ENCODE data around the gene CGRRF1. TPM values are rescaled to one million over a fixed set of nuclear protein-coding genes. Genes with fewer than 3 reads are reported as not detected.

Gene CGRRF1
- total and polyA plus RNA-seq, 9 of the 15 experiments (the other 6 are each of a cell fraction or from before 2014, with no cell fraction given), result 2.8 to 15.8 (median 4.6) TPM

DNA sequence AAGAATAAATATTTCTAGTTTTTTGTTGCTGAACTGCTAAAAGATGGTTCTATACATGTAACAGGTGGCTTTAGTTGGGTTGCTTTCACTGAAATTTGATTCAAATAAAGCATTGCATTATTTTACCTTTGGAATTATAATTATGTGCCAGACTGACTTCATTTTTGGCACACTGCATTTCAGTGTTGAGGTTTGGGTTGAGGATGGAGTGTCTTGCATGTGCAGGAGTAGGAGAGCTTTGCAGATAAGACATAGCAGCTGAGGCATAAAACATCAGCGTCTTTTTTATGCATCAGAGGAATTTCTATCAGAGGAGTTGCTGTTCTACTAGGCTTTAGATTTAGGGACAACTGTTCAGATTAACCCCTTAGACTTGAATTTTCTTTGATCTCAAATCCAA is 74.4 kb downstream of the CGRRF1 start (continued):
- TF ChIP-seq, protein P1, sequence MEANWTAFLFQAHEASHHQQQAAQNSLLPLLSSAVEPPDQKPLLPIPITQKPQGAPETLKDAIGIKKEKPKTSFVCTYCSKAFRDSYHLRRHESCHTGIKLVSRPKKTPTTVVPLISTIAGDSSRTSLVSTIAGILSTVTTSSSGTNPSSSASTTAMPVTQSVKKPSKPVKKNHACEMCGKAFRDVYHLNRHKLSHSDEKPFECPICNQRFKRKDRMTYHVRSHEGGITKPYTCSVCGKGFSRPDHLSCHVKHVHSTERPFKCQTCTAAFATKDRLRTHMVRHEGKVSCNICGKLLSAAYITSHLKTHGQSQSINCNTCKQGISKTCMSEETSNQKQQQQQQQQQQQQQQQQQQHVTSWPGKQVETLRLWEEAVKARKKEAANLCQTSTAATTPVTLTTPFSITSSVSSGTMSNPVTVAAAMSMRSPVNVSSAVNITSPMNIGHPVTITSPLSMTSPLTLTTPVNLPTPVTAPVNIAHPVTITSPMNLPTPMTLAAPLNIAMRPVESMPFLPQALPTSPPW (CRISPR knock-in tag; IDR thresholded peaks at IDR 0.05), result no peak
- TF ChIP-seq, protein P2, sequence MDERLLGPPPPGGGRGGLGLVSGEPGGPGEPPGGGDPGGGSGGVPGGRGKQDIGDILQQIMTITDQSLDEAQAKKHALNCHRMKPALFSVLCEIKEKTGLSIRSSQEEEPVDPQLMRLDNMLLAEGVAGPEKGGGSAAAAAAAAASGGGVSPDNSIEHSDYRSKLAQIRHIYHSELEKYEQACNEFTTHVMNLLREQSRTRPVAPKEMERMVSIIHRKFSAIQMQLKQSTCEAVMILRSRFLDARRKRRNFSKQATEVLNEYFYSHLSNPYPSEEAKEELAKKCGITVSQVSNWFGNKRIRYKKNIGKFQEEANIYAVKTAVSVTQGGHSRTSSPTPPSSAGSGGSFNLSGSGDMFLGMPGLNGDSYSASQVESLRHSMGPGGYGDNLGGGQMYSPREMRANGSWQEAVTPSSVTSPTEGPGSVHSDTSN (CRISPR knock-in tag; IDR thresholded peaks at IDR 0.05; ENCODE audit: low read depth), result no peak
- TF ChIP-seq, protein P2 (tag; conservative IDR thresholded peaks at IDR 0.05; ENCODE audit: low read depth), result no peak
- no peak for TF ChIP-seq ZNF174 (CRISPR knock-in tag; IDR thresholded peaks at IDR 0.05)
- TF ChIP-seq, protein P3, sequence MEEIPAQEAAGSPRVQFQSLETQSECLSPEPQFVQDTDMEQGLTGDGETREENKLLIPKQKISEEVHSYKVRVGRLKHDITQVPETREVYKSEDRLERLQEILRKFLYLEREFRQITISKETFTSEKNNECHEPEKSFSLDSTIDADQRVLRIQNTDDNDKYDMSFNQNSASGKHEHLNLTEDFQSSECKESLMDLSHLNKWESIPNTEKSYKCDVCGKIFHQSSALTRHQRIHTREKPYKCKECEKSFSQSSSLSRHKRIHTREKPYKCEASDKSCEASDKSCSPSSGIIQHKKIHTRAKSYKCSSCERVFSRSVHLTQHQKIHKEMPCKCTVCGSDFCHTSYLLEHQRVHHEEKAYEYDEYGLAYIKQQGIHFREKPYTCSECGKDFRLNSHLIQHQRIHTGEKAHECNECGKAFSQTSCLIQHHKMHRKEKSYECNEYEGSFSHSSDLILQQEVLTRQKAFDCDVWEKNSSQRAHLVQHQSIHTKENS (CRISPR knock-in tag; IDR thresholded peaks at IDR 0.05), result no peak
- TF ChIP-seq, protein P4, sequence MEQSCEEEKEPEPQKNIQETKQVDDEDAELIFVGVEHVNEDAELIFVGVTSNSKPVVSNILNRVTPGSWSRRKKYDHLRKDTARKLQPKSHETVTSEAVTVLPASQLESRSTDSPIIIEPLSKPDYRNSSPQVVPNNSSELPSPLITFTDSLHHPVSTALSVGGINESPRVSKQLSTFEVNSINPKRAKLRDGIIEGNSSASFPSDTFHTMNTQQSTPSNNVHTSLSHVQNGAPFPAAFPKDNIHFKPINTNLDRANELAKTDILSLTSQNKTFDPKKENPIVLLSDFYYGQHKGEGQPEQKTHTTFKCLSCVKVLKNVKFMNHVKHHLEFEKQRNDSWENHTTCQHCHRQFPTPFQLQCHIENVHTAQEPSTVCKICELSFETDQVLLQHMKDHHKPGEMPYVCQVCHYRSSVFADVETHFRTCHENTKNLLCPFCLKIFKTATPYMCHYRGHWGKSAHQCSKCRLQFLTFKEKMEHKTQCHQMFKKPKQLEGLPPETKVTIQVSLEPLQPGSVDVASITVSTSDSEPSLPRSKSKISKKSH (CRISPR knock-in tag; IDR thresholded peaks at IDR 0.05), result no peak

All from K562 (cell line).